ENCODE measurements around the gene TMTC1. TPM values are rescaled to one million over a fixed set of nuclear protein-coding genes. Genes with fewer than 3 reads are reported as not detected.

Gene TMTC1
- total RNA-seq, 1 donor from 2014 or later, result not detected

GRCh38 chr12:29732191-29732590 is 51.6 kb downstream of the TMTC1 start:
- intact Hi-C loops (cut with micrococcal nuclease), result no loop called here
- ChIA-PET POLR2A (no interaction called here), CTCF (no interaction called here)

GRCh38 chr12:29731591-29731990 is 52.2 kb downstream of the TMTC1 start:
- intact Hi-C loops (cut with micrococcal nuclease), result no loop called here
- H3K27me3 Mint-ChIP-seq, result no peaks in the 10 kb centered on the region
- TF ChIP-seq CTCF (IDR thresholded peaks at IDR 0.05), result no peak
- DNase-seq, result no peak
- no peak overlapping the region for H3K27ac Mint-ChIP-seq
- no peaks in the 10 kb centered on the region for H3K4me1 Mint-ChIP-seq
- no peak overlapping the region for H3K4me3 Mint-ChIP-seq
- CTCF ChIA-PET, result no interaction called here
- H3K9me3 Mint-ChIP-seq, result peaks cover 2% of the 10 kb centered on the region
- ATAC-seq (ENCODE audit: low read depth), result no peak
- H3K36me3 Mint-ChIP-seq (ENCODE audit: low read depth), result no peaks in the 10 kb centered on the region
- POLR2A ChIA-PET, result no interaction called here

More at GRCh38 chr12:29732191-29732590, 51.6 kb downstream of the TMTC1 start:
- H3K27ac Mint-ChIP-seq, result no peak overlapping the region
- DNase-seq (no peak), ATAC-seq (ENCODE audit: low read depth) (no peak)
- H3K4me1 Mint-ChIP-seq, result no peaks in the 10 kb centered on the region
- H3K4me3 Mint-ChIP-seq, result no peak overlapping the region
- no peak for TF ChIP-seq CTCF (IDR thresholded peaks at IDR 0.05)
- H3K27me3 Mint-ChIP-seq, result no peaks in the 10 kb centered on the region
- H3K9me3 Mint-ChIP-seq, result peaks cover 2% of the 10 kb centered on the region
- H3K36me3 Mint-ChIP-seq (ENCODE audit: low read depth), result no peaks in the 10 kb centered on the region

GRCh38 chr12:29730481-29730880 is 53.3 kb downstream of the TMTC1 start:
- H3K36me3 Mint-ChIP-seq (ENCODE audit: low read depth), result no peaks in the 10 kb centered on the region
- ChIA-PET CTCF (no interaction called here), POLR2A (no interaction called here)
- H3K9me3 Mint-ChIP-seq, result peaks cover 2% of the 10 kb centered on the region
- intact Hi-C loops (cut with micrococcal nuclease), result no loop called here
- TF ChIP-seq CTCF (IDR thresholded peaks at IDR 0.05), result no peak
- no peak overlapping the region for H3K4me3 Mint-ChIP-seq
- no peak overlapping the region for H3K27ac Mint-ChIP-seq
- H3K27me3 Mint-ChIP-seq, result no peaks in the 10 kb centered on the region
- no peak for DNase-seq
- H3K4me1 Mint-ChIP-seq, result no peaks in the 10 kb centered on the region
- ATAC-seq (ENCODE audit: low read depth), result no peak

- CTCF ChIA-PET, result no interaction called here
- ATAC-seq (ENCODE audit: low read depth) (no peak), DNase-seq (no peak)
Measured at GRCh38 chr12:29728030-29728429, 55.7 kb downstream of the TMTC1 start.

GRCh38 chr12:29726741-29727348 is 56.9 kb downstream of the TMTC1 start:
- TF ChIP-seq CTCF (IDR thresholded peaks at IDR 0.05), result no peak
- no peaks in the 10 kb centered on the region for H3K27me3 Mint-ChIP-seq
- H3K36me3 Mint-ChIP-seq (ENCODE audit: low read depth), result no peaks in the 10 kb centered on the region
- no peaks in the 10 kb centered on the region for H3K4me1 Mint-ChIP-seq
- POLR2A ChIA-PET, result no interaction called here
- no peak for DNase-seq
- no peak for ATAC-seq (ENCODE audit: low read depth)
- no peak overlapping the region for H3K27ac Mint-ChIP-seq
- CTCF ChIA-PET, result no interaction called here
- H3K9me3 Mint-ChIP-seq, result peaks cover 2% of the 10 kb centered on the region
- H3K4me3 Mint-ChIP-seq, result no peak overlapping the region
- intact Hi-C loops (cut with micrococcal nuclease), result no loop called here

More at GRCh38 chr12:29728030-29728429, 55.7 kb downstream of the TMTC1 start:
- Mint-ChIP-seq H3K4me3 (no peak overlapping the region), H3K9me3 (peaks cover 2% of the 10 kb centered on the region), H3K4me1 (no peaks in the 10 kb centered on the region), H3K27ac (no peak overlapping the region), H3K36me3 (ENCODE audit: low read depth) (no peaks in the 10 kb centered on the region), H3K27me3 (no peaks in the 10 kb centered on the region)
- intact Hi-C loops (cut with micrococcal nuclease), result no loop called here
- TF ChIP-seq CTCF (IDR thresholded peaks at IDR 0.05), result no peak
- POLR2A ChIA-PET, result no interaction called here
